Activated naive CD4-positive, alpha-beta T cell treated with Interleukin-2 at 50 U/mL for 16 hours (primary cell): ENCODE results near the gene POTEF.
"Not testable (repeated sequence)": the region's sequence is repeated elsewhere in the genome, so short reads cannot be mapped to it uniquely, and the experiment has no call there.

Source experiments
- DNase-seq: peaks from one replicate; pipeline ENCODE4 v3.0.0-alpha.2; 2020

The POTEF gene

GRCh38 chr2:130129120-130129829 is at the start of gene POTEF:
TSS of gene POTEF (minus strand) at chr2:130129222. CDS start at chr2:130120515, 8,707 bp downstream.
- DNase-seq, result not testable (repeated sequence)

DNA sequence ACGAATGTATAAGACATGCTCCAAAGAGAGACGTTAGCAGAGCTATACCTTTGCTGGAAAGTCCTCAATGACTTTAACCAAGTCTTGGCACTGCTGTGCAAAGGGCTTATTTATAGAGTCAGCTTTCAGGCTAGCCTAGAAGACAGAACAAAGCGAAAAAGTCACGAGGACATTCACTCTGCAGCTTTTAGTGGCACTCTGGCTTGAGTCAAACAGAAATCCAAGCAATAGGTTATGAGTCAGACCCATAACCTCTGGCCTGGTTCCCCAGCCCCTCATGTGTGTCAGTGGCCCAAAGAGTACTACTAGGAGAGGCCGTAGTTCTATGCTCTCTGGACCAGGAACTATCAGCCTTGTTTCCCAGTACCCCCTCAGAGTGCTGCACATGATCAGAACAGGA is 45.8 kb upstream of the POTEF start:
- DNase-seq, result not testable (repeated sequence)

DNA sequence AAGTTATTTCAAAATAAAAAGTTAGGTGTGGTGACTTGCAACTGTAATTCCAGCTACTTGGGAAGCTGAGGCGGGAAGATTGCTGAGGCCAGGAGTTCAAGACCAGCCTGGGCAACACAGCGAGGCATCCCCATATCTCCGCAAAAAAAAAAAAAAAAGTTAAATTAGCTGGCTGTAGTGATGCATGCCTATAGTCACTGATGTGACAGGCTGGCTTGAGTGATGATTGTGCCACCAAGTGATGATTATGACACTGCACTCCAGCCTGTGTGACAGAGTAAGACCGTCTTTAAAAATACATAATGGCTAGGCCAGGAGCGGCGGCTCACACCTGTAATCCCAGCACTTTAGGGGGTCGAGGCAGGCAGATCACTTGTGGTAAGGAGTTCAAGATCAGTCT is 40.9 kb upstream of the POTEF start:
- DNase-seq, result no peak

DNA sequence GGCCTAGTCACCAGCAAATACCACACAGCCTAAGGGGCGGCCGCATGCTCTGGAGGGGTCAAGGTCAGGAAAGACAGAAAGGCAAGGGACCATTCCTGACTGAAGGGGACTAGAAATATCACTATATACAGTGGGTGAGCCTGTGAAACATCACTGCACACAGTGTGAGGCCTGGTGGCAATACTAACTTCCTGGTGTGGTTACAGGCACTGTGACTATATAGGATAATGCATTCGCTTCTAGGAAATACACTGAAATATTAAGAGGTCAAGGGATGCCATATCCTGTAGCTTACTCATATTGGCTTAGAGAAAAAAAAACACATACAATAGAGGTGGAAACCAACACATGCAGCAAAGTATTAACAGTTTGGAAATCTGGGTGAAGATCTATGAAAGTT is 40.1 kb upstream of the POTEF start:
- not testable (repeated sequence) for DNase-seq

DNA sequence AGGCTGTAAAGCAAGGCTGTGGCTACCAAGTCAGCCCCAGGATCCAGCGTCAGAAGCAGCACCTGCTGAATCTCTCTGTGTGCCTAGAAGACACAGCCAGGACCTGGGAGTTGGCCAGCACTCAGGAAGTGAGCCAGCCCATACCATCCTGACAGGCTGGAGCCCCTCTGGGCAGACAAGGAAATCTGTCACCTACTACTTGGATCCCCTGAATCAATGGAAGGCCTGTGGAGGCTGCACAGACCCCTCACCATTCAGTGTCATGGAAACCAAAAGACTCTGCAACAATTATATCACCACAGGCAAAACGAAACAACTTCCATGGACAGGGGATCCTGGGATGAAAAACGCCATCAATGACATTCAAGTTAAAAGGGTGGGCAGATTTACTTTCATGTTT is 37.6 kb upstream of the POTEF start:
- DNase-seq, result not testable (repeated sequence)

DNA sequence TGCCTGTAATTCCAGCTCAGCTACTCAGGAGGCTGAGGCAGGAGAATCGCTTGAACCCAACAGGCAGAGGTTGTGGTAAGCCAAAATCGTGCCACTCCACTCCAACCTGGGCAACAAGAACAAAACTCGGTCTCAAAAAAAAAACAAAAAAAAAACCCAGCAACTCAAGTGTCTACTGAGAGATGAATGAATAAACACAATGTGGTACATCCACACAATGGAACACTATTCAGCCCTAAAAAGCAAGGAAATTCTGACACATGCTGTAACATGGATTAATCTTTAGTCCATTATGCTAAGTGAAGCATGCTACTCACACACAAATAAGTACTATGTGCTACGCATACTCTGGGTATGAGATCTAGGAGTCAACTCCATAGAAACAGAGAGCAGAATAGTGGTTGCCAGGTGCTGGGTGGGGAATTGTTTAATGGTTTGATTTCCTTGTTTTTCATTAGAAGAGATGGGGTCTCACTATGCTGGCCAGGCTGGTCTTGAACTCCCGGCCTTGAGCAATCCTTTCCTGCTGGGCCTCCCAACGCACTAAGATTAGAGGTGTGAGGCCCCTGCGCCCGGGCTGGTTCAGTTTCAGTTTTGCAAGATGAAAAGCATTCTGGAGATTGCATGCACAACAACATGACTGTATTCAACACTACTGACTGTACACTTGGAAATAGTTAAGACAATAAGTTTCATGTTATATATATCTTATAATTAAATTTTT is 36.4 kb upstream of the POTEF start:
- DNase-seq, result no peak

GRCh38 chr2:130162968-130163367 is 33.9 kb upstream of the POTEF start:
- DNase-seq, result no peak

GRCh38 chr2:130162486-130162885 is 33.5 kb upstream of the POTEF start:
- not testable (repeated sequence) for DNase-seq

DNA sequence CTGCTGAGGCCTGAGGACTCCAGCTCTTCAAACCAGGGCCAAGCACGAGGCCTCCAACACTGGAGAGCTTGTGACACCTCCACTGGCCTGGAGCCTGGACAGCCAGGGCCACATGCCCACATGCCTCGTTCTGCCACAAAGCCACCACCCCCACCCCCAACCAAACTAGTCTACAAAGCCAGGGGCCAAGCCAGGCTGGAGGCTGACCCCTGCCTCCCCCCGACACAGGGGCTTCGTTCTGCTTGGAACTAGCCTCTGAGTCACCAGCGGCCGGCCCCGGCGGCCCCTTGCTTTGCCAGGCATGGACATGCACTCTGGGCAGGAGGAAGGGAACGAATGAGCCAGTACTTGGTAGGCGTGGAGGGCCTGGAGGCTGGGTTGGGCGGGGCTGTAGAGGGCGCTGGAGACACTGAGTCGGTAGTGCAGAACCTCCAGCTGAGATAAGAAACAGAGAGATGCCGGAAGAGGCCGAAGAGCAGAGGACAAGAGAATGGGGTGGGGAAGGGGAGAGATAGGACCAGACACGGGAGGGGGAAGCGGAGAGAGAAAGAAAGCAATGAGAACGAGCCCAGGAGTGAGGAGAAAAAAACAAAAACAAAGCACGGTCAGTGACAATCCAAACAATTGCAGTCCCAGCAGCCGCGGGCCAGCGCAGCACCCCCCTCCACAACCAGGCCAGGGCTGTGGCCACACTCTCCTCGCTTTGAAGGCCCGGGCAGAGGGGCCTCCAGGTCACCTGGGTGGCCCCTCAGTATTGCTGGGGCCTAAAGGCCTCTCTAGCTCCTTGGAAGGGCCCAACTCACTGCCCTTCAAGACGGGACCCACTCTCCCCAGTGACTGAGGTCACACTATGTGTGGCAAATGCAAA is 32.0 kb upstream of the POTEF start:
- not testable (repeated sequence) for DNase-seq

- DNase-seq, result no peak
Measured at GRCh38 chr2:130160131-130160530, 31.1 kb upstream of the POTEF start.

- DNase-seq, result not testable (repeated sequence)
Measured at GRCh38 chr2:130159376-130159775, 30.4 kb upstream of the POTEF start.

GRCh38 chr2:130158631-130159030 is 29.6 kb upstream of the POTEF start:
- no peak for DNase-seq

- not testable (repeated sequence) for DNase-seq
Measured at GRCh38 chr2:130157825-130158514, 28.9 kb upstream of the POTEF start.

GRCh38 chr2:130157354-130157753 is 28.3 kb upstream of the POTEF start:
- not testable (repeated sequence) for DNase-seq

DNA sequence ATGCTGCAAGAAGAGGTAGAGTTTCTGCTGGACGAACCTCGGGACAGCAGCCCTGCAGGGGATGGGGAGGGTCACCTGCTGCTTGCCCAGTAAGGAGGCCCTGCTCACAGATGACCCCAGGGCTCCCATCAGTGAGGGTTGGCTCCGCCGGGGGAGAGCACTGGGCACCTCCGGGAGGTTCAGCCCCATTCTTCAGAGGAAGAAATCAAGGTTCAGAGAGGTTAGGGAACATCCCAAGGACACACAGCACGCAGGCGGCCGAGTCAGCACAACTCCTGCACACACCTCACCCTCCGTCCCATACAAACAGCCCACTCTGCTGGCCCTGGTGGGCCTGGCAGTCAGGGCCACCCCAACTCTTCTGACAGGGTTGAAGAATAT is 27.6 kb upstream of the POTEF start:
- DNase-seq, result no peak

DNA sequence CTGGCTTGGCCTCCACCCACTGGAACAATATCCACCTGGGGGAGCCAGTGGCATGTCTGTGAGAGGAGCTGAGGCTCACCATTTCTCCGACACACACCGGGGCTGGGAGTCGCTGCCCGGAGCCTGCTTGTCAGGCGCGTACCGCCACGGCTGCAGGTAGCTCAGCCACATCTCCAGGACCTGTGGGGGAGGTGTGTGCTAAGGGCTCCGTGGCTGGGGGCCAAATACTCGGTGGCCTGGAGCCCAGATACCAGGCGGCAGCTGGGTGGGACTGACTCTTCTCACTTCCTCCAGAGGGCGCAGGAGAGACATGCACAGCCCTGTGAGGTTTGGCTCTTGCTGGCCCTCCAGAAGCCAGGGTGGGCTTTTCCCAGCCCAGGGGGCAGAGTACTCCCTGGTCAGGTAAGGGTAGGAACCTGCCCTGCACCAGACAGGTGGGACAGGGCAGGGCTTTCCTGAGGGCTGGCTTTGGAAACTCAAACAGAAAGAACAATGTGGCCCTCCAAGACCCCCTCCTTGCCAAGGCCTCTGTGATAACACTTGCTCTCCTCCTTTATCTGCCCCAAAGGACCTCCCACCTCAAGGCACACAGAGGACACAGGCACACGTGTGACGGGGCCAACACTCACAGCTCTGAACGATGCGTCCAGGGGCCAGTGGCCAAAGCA is 27.1 kb upstream of the POTEF start:
- not testable (repeated sequence) for DNase-seq

- DNase-seq, result no peak
Measured at GRCh38 chr2:130154773-130155765, 26.0 kb upstream of the POTEF start.

DNA sequence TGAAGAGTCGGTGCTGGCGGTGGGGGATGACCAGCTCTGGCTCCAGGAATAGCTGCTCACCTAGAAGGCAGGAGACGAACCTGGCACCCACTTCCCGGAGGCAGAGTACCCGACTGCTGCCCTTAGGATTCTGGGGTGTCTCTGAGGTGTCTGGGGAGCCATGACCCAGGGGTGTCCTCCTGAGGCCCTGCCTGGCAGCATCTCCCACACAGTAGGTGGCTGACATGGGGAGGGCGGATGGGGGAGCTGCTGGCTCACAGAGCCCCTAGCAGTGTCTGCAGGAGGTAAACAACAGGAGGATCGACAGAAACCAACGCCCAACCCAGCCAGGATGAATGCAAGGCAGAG is 25.4 kb upstream of the POTEF start:
- DNase-seq, result not testable (repeated sequence)

DNA sequence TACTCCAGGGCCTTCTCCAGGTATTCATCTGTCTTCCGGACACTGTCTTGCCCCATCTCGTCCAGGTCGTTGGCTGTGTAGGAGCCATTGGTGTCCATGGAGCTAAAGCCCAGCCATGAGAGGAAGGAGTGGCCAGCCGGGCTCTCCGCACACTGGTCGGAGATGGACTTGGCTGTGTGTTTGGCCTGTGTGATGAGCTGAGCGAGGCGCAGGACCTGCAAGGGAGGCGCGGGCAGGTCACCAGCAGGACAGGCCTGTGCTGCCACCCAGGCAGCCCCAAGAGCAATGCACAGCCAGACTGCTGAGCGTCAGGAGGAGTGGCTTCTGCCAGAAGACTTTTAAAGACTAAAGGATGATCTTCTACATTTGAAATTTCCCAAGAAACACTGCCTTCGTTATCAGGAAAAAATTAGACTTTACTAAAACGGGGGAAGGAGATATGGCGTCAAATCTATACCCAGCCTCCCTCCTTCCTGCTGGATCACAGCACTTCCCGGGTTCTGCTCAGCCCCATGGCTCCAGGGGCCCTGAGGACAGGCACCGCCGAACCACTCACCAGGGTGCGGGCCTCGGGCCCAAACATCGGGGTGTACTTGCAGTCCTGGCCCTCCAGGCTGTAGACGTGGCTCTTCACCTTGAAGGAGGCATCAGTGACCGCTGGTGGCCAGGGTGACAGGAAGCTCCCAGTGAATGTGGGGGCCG is 24.9 kb upstream of the POTEF start:
- DNase-seq, result not testable (repeated sequence)
